Duodenal mucosa (tissue), 2 donors: Measurements from ENCODE around the gene DRG1.

ENCODE experiments used
- H3K27ac ChIP-seq: one replicate; pipeline ENCODE4 v1.7.0; 2013; ENCODE audit warnings: low read depth, low read length
- H3K27me3 ChIP-seq, 2 donors: one replicate each; pipeline ENCODE4 v1.7.0; 2013; ENCODE audit warnings: low read length in 2 of 2, control low read depth in 1 of 2; ENCODE audit not compliant: insufficient read depth in 2 of 2, control insufficient read depth in 1 of 2
- H3K36me3 ChIP-seq, 2 donors: one replicate each; pipeline ENCODE4 v1.7.0; 2013; ENCODE audit warnings: low read length in 2 of 2, control low read depth in 1 of 2; ENCODE audit not compliant: insufficient read depth in 2 of 2, control insufficient read depth in 1 of 2
- H3K4me1 ChIP-seq, 2 donors: one replicate each; pipeline ENCODE4 v1.7.0; 2013; ENCODE audit warnings: low read length in 2 of 2, control low read depth in 1 of 2; ENCODE audit not compliant: insufficient read depth in 2 of 2, control insufficient read depth in 1 of 2
- H3K4me3 ChIP-seq, 2 donors: one replicate each; pipeline ENCODE4 v1.7.0; 2013; ENCODE audit warnings: low read length in 2 of 2, low read depth in 1 of 2
- H3K9ac ChIP-seq, 2 donors: one replicate each; pipeline ENCODE4 v1.7.0; 2013; ENCODE audit warnings: low read length in 2 of 2, low read depth in 1 of 2
- H3K9me3 ChIP-seq, 2 donors: one replicate each; pipeline ENCODE4 v1.7.0; 2013; ENCODE audit warnings: low read length in 2 of 2, control low read depth in 1 of 2; ENCODE audit not compliant: control insufficient read depth in 1 of 2

Gene DRG1

GRCh38 chr22:31399211-31400022 lies at the start of gene DRG1:
TSS of gene DRG1 (plus strand) at chr22:31399604. CDS start at chr22:31399684, 80 bp downstream.
- Histone ChIP-seq H3K36me3 (peaks cover 0 to 19% of the 10 kb centered on the region in 2 donors), H3K27me3 (no peaks in the 10 kb centered on the region), H3K4me3 (peak within 1 kb of the TSS; percentile 96 to 97), H3K4me1 (peaks cover 0 to 18% of the 10 kb centered on the region in 2 donors), H3K9me3 (no peaks in the 10 kb centered on the region), H3K9ac (peak within 1 kb of the TSS; percentile 92 to 93), H3K27ac (peak within 1 kb of the TSS; percentile 64)

- Histone ChIP-seq H3K4me1 (peaks cover under 1 to 17% of the 10 kb centered on the region in 2 donors), H3K27me3 (no peaks in the 10 kb centered on the region), H3K4me3 (no peak overlapping the region), H3K36me3 (no peaks in the 10 kb centered on the region), H3K9me3 (no peaks in the 10 kb centered on the region), H3K9ac (no peak overlapping the region), H3K27ac (no peak overlapping the region)
Observed at GRCh38 chr22:31349960-31350359, 49.4 kb upstream of the DRG1 start.

- Histone ChIP-seq H3K9me3 (no peaks in the 10 kb centered on the region), H3K9ac (no peak overlapping the region), H3K4me1 (peaks cover 0 to 13% of the 10 kb centered on the region in 2 donors), H3K36me3 (no peaks in the 10 kb centered on the region), H3K27ac (no peak overlapping the region), H3K4me3 (no peak overlapping the region), H3K27me3 (no peaks in the 10 kb centered on the region)
Observed at GRCh38 chr22:31350410-31350863, 49.0 kb upstream of the DRG1 start.

GRCh38 chr22:31354515-31354914 lies 44.9 kb upstream of the DRG1 start:
- Histone ChIP-seq H3K27me3 (no peaks in the 10 kb centered on the region), H3K27ac (no peak overlapping the region), H3K36me3 (no peaks in the 10 kb centered on the region), H3K9me3 (no peaks in the 10 kb centered on the region), H3K9ac (no peak overlapping the region), H3K4me1 (no peaks in the 10 kb centered on the region), H3K4me3 (no peak overlapping the region)

- Histone ChIP-seq H3K4me3 (no peak overlapping the region), H3K27me3 (no peaks in the 10 kb centered on the region), H3K9ac (no peak overlapping the region), H3K27ac (no peak overlapping the region), H3K36me3 (no peaks in the 10 kb centered on the region), H3K9me3 (no peaks in the 10 kb centered on the region), H3K4me1 (no peaks in the 10 kb centered on the region)
Observed at GRCh38 chr22:31360029-31360428, 39.4 kb upstream of the DRG1 start.

- Histone ChIP-seq H3K27me3 (no peaks in the 10 kb centered on the region), H3K27ac (no peak overlapping the region), H3K4me1 (no peaks in the 10 kb centered on the region), H3K36me3 (no peaks in the 10 kb centered on the region), H3K9me3 (no peaks in the 10 kb centered on the region), H3K4me3 (no peak overlapping the region), H3K9ac (no peak overlapping the region)
Observed at GRCh38 chr22:31361743-31362142, 37.7 kb upstream of the DRG1 start.

GRCh38 chr22:31363885-31364465 lies 35.4 kb upstream of the DRG1 start:
- H3K36me3 ChIP-seq = no peaks in the 10 kb centered on the region
- no peaks in the 10 kb centered on the region for H3K27me3 ChIP-seq
- no peak overlapping the region for H3K9ac ChIP-seq
- no peaks in the 10 kb centered on the region for H3K9me3 ChIP-seq
- H3K4me1 ChIP-seq = no peaks in the 10 kb centered on the region
- H3K27ac ChIP-seq = no peak overlapping the region
- H3K4me3 ChIP-seq = no peak overlapping the region

GRCh38 chr22:31367426-31367825 lies 32.0 kb upstream of the DRG1 start:
- no peak overlapping the region for H3K4me3 ChIP-seq
- no peak overlapping the region for H3K27ac ChIP-seq
- H3K36me3 ChIP-seq = no peaks in the 10 kb centered on the region
- H3K27me3 ChIP-seq = no peaks in the 10 kb centered on the region
- no peaks in the 10 kb centered on the region for H3K9me3 ChIP-seq
- H3K4me1 ChIP-seq = no peaks in the 10 kb centered on the region
- no peak overlapping the region for H3K9ac ChIP-seq

- Histone ChIP-seq H3K4me3 (no peak overlapping the region), H3K36me3 (no peaks in the 10 kb centered on the region), H3K27ac (no peak overlapping the region), H3K9me3 (no peaks in the 10 kb centered on the region), H3K27me3 (no peaks in the 10 kb centered on the region), H3K9ac (no peak overlapping the region), H3K4me1 (no peaks in the 10 kb centered on the region)
Observed at GRCh38 chr22:31377612-31378011, 21.8 kb upstream of the DRG1 start.

GRCh38 chr22:31378123-31378522 lies 21.3 kb upstream of the DRG1 start:
- Histone ChIP-seq H3K36me3 (no peaks in the 10 kb centered on the region), H3K4me3 (no peak overlapping the region), H3K9ac (no peak overlapping the region), H3K27me3 (no peaks in the 10 kb centered on the region), H3K9me3 (no peaks in the 10 kb centered on the region), H3K27ac (no peak overlapping the region), H3K4me1 (no peaks in the 10 kb centered on the region)
